Tibial nerve (tissue), 4 donors: ENCODE measurements around the gene KRIT1. TPM values are rescaled to one million over a fixed set of nuclear protein-coding genes. Genes with fewer than 3 reads are reported as not detected.

Source experiments
- DNase-seq, 2 donors: peaks; one replicate each; pipeline ENCODE4 v3.0.0-alpha.2; 2019; ENCODE audit warnings: low spot score in 2 of 2
- H3K27ac ChIP-seq, 4 donors: fragments of 200-600 bp; sonication (generic) in 3 of 4; one replicate each; pipeline ENCODE4 v1.5.1; 2017 to 2019; ENCODE audit warnings: mild to moderate bottlenecking in 1 of 4
- H3K27me3 ChIP-seq, 2 donors: fragments of 200-600 bp; sonication (generic) in 1 of 2; one replicate each; pipeline versions ENCODE4 v1.5.1 to v1.6.0; 2017 to 2019
- H3K36me3 ChIP-seq, 3 donors: fragments of 200-600 bp; sonication (generic); one replicate each; pipeline ENCODE4 v1.5.1; 2018 to 2019
- H3K4me1 ChIP-seq, 4 donors: fragments of 200-600 bp; sonication (generic) in 3 of 4; one replicate each; pipeline ENCODE4 v1.5.1; 2017 to 2019
- H3K4me3 ChIP-seq, 4 donors: fragments of 200-600 bp; sonication (generic) in 3 of 4; one replicate each; pipeline ENCODE4 v1.5.1; 2017 to 2019; ENCODE audit warnings: mild to moderate bottlenecking in 1 of 4, moderate library complexity in 1 of 4
- H3K9me3 ChIP-seq, 4 donors: fragments of 200-600 bp; sonication (generic) in 3 of 4; one replicate each; pipeline ENCODE4 v1.5.1; 2017 to 2019
- EP300 ChIP-seq, 2 donors: sonication (generic); formaldehyde crosslinking; IDR thresholded peaks; one replicate each; pipeline ENCODE4 v1.6.1; 2017; ENCODE audit warnings: antibody characterized with exemption in 2 of 2, mild to moderate bottlenecking in 1 of 2
- POLR2A ChIP-seq, 2 donors: fragments of 450-650 bp; IDR thresholded peaks; one replicate each; pipeline ENCODE4 v1.6.1; 2017; ENCODE audit warnings: antibody characterized with exemption in 2 of 2, mild to moderate bottlenecking in 2 of 2, moderate library complexity in 2 of 2
- WGBS, 2 donors: methylation state at CpG; one replicate each; pipeline ENCODE4 v1.1.5; 2018; 5-methylcytosine and 5-hydroxymethylcytosine counted together
- small RNA-seq: library from RNA; depleted of rRNA; stranded (forward); fragments of <200 nt; gene quantifications from one replicate; pipeline ENCODE3, GENCODE V24; 2016
- total RNA-seq, 4 donors: library from RNA; depleted of rRNA; stranded (reverse); fragments of >200 nt; gene quantifications; one replicate each; pipeline ENCODE4 v1.1.0, GENCODE V29; 2016
- TF ChIP-seq, protein P1 (sequence below), 5 experiments: fragments of 200-600 bp in 3 of 5; fragments of 450-650 bp in 2 of 5; sonication (generic) in 3 of 5; IDR thresholded peaks; one replicate each; pipeline ENCODE4 v1.5.1; 2016 to 2019; ENCODE audit warnings: antibody characterized with exemption in 5 of 5, mild to moderate bottlenecking in 3 of 5, moderate library complexity in 2 of 5

Gene KRIT1
- total RNA-seq, 4 donors from 2014 or later = 64.2 to 148 (median 74.5) TPM

DNA sequence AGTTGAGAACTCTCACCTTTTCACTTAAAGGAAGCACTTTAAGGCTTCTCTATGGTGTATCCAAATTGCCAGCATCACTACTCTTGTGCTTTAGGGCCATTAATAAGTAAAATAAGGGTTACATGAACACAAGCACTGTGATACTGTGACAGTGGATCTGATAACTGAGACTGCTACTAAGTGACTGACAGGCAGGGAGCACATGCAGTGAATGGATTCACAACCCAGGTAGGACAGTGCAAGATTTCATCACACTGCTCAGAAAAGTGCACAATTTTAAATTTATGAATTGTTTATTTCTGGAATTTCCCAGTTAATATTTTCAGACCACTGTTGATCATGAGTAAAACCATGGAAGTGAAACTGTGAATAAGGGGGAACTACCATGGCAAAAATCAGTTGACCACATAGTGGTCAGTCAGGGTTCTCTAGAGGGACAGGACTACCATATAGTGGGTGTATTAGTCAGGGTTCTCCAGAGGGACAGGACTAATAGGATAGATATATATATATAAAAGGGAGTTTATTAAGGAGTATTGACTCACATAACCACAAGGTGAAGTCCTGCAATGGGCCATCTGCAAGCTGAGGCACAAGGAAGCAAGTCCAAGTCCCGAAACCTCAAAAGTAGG is 90.5 kb downstream of the KRIT1 start:
- H3K27me3 ChIP-seq = no peaks in the 10 kb centered on the region
- WGBS, 2 donors = 90 to 96% methylated on average over 1 of the region's 1 CpG
- TF ChIP-seq, protein P1, sequence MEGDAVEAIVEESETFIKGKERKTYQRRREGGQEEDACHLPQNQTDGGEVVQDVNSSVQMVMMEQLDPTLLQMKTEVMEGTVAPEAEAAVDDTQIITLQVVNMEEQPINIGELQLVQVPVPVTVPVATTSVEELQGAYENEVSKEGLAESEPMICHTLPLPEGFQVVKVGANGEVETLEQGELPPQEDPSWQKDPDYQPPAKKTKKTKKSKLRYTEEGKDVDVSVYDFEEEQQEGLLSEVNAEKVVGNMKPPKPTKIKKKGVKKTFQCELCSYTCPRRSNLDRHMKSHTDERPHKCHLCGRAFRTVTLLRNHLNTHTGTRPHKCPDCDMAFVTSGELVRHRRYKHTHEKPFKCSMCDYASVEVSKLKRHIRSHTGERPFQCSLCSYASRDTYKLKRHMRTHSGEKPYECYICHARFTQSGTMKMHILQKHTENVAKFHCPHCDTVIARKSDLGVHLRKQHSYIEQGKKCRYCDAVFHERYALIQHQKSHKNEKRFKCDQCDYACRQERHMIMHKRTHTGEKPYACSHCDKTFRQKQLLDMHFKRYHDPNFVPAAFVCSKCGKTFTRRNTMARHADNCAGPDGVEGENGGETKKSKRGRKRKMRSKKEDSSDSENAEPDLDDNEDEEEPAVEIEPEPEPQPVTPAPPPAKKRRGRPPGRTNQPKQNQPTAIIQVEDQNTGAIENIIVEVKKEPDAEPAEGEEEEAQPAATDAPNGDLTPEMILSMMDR (IDR thresholded peaks at IDR 0.05) = no peak
- no peak for TF ChIP-seq EP300 (IDR thresholded peaks at IDR 0.05)

DNA sequence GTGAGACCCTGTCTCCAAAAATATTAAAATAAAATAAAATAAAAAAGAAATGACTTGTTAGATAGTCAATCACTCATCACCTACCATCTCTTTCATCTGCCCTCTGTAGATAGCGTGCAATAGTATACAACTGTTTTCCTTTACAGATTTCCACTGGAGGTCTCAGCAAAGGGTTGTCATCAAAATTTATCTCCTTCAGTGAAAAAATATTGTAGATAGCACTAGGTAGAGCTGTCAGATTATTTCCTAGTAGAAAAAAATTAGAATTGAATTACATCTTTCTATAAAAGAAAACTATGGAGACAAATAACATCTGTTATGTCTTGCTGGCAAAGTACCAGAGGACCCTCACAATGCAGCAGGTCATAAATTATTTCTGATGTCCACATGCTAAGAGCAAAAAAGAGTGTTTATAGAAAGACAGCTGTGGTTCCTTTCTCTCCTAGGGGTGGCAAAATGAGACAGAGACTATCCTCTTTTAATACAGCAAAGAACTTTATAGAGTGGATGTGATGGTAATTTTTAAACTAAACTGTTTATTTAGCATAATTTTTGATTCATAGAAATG is 95.2 kb downstream of the KRIT1 start:
- 73 to 79% methylated on average over 1 of the region's 1 CpG for WGBS, 2 donors
- no peak overlapping the region for H3K4me3 ChIP-seq
- no peaks in the 10 kb centered on the region for H3K4me1 ChIP-seq
- H3K27me3 ChIP-seq = no peaks in the 10 kb centered on the region
- TF ChIP-seq EP300 (IDR thresholded peaks at IDR 0.05) (no peak), POLR2A (IDR thresholded peaks at IDR 0.05) (no peak)
- TF ChIP-seq, protein P1 (IDR thresholded peaks at IDR 0.05) = no peak
- no peak for DNase-seq
- H3K9me3 ChIP-seq = no peaks in the 10 kb centered on the region
- no peaks in the 10 kb centered on the region for H3K36me3 ChIP-seq
- H3K27ac ChIP-seq = no peak overlapping the region

More for the DNA sequence above, 90.5 kb downstream of the KRIT1 start:
- Histone ChIP-seq H3K4me1 (no peaks in the 10 kb centered on the region), H3K27ac (no peak overlapping the region), H3K9me3 (no peaks in the 10 kb centered on the region), H3K36me3 (no peaks in the 10 kb centered on the region), H3K4me3 (no peak overlapping the region)
- DNase-seq = no peak

DNA sequence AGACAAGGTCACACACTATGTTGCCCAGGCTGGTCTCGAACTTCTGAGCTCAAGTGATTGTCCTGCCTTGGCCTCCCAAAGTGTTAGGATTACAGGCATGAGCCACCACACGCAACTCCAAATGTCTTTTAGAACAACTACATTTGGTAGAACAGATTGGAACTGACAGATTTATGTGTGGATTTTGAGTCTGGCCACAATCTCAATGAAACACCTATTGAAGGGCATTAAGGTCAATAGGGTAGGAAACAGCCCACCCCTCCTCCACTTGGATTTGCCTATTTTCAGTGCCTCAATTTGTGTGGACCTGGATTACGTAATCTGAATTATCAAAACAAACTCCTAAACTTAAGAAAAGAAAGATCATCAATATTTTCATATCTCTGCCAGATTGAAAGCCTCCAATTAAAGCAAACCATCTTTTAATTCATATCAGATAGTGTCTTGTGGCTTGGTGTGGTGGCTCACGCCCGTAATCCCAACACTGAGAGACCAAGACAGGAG is 95.9 kb downstream of the KRIT1 start:
- no peak for DNase-seq
- H3K36me3 ChIP-seq = no peaks in the 10 kb centered on the region
- no peaks in the 10 kb centered on the region for H3K4me1 ChIP-seq
- H3K9me3 ChIP-seq = no peaks in the 10 kb centered on the region
- no peak for TF ChIP-seq EP300 (IDR thresholded peaks at IDR 0.05)
- TF ChIP-seq, protein P1 (IDR thresholded peaks at IDR 0.05) = no peak
- TF ChIP-seq POLR2A (IDR thresholded peaks at IDR 0.05) = no peak
- H3K27ac ChIP-seq = no peak overlapping the region
- WGBS, 2 donors = 92 to 96% methylated on average over 5 of the region's 5 CpGs
- no peak overlapping the region for H3K4me3 ChIP-seq
- no peaks in the 10 kb centered on the region for H3K27me3 ChIP-seq

Small RNA genes lying within 50 kb of the gene (small RNA-seq; reads per million reads assigned to genes)
- gene MIR1285-1 = not detected
- not detected for gene RF00019

Other genes with a start within 250 kb of the KRIT1 start
- gene CYP51A1, start 111.4 kb downstream of the KRIT1 start, total RNA-seq = 10 to 100 TPM; 46.7 to 58.8 (median 52.2) TPM
- gene LRRD1, start 66.8 kb downstream of the KRIT1 start, total RNA-seq = under 1 TPM in 3 of 4 donors, not detected in 1; 0.39 to 0.44 (median 0.42) TPM
- gene ANKIB1, start 60 bp upstream of the KRIT1 start, total RNA-seq = 10 to 100 TPM; 27.1 to 38.1 (median 36.8) TPM
- 10 to 100 TPM; 46.8 to 91.2 (median 55.9) TPM for gene GATAD1, start 201.6 kb upstream of the KRIT1 start, total RNA-seq
- not detected for gene ERVW-1, start 232.0 kb upstream of the KRIT1 start, total RNA-seq